ENCODE results near the gene KIF7. TPM values are rescaled to one million over a fixed set of nuclear protein-coding genes. Genes with fewer than 3 reads are reported as not detected.

Gene KIF7
- total and polyA plus RNA-seq, 2 of the 8 experiments (the other 6 are each of a cell fraction or from before 2014, with no cell fraction given), result 4.9 to 14.0 TPM

- Histone ChIP-seq H3K27ac (ENCODE audit: low read depth, low read length) (no peak overlapping the region), H3K56ac (replicated peaks; ENCODE audit: insufficient read length, low read depth, low read length) (no peak overlapping the region), H3K9me3 (ENCODE audit: insufficient read depth in 2 of 2, low read depth in 1 of 2, low read length in 1 of 2) (no peaks in the 10 kb centered on the region), H4K20me1 (replicated peaks in 1 of 2; ENCODE audit: control insufficient read depth in 1 of 2, insufficient read depth in 2 of 2, low read length in 2 of 2) (no peaks in the 10 kb centered on the region), H2BK15ac (ENCODE audit: low read length) (no peak overlapping the region), H3K14ac (ENCODE audit: insufficient read length) (no peak overlapping the region), H2AK5ac (ENCODE audit: low read depth, low read length) (no peak overlapping the region), H3K4me2 (ENCODE audit: insufficient read depth in 1 of 2, low read depth in 2 of 2, low read length in 2 of 2) (peak overlapping the region; percentile 74 to 76), H3K9ac (replicated peaks in 1 of 4; ENCODE audit: extremely low read depth in 1 of 4, low read depth in 3 of 4, low read length in 3 of 4) (no peak overlapping the region), H4K8ac (ENCODE audit: extremely low read depth, insufficient read depth, low read length) (no peak overlapping the region), H3K23ac (ENCODE audit: insufficient read length) (no peak overlapping the region), H3K18ac (ENCODE audit: extremely low read depth, low read length) (peak overlapping the region; percentile 71; the same call in 1 of the 2 replicates), H2BK120ac (replicated peaks; ENCODE audit: low read depth, low read length) (no peak overlapping the region), H3K79me1 (ENCODE audit: low read depth, low read length) (no peaks in the 10 kb centered on the region), H3K79me2 (ENCODE audit: control insufficient read depth in 1 of 2, insufficient read depth in 2 of 2, low read length in 2 of 2) (no peaks in the 10 kb centered on the region), H3K23me2 (ENCODE audit: low read depth, low read length) (no peaks in the 10 kb centered on the region; the same call in 1 of the 2 replicates), H3K4me3 (ENCODE audit: extremely low read depth in 1 of 4, insufficient read depth in 2 of 4, low read depth in 3 of 4, low read length in 4 of 4) (peak overlapping the region; percentile 21 to 61 (median 52)), H2BK5ac (ENCODE audit: low read depth, low read length) (no peak overlapping the region), H3K4me1 (replicated peaks in 1 of 4; ENCODE audit: control insufficient read depth in 3 of 4, insufficient read depth in 4 of 4, low read length in 3 of 4) (peaks cover 0 to 11% (median 7%) of the 10 kb centered on the region in 4 experiments; a peak in 6 of 7 replicates), H4K91ac (replicated peaks; ENCODE audit: insufficient read length, low read length) (no peak overlapping the region), H2AFZ (ENCODE audit: low read length) (peak overlapping the region; percentile 91), H3K27me3 (replicated peaks in 1 of 4; ENCODE audit: control insufficient read depth in 3 of 4, extremely low read depth in 1 of 4, insufficient read depth in 3 of 4, low read length in 3 of 4) (peaks cover 0 to 20% (median 12%) of the 10 kb centered on the region in 4 experiments; a peak in 5 of 7 replicates), H3K36me3 (ENCODE audit: control insufficient read depth in 2 of 4, insufficient read depth in 4 of 4, low read length in 3 of 4) (no peaks in the 10 kb centered on the region), H2BK20ac (ENCODE audit: low read length) (no peak overlapping the region), H3K4ac (replicated peaks; ENCODE audit: insufficient read length, low read depth, low read length) (no peak overlapping the region), H2BK12ac (ENCODE audit: low read depth, low read length) (no peak overlapping the region), H4K5ac (ENCODE audit: insufficient read length, low read depth, low read length) (no peak overlapping the region)
- FAIRE-seq (no peak), DNase-seq (ENCODE audit: low read depth in 1 of 2, low spot score in 2 of 2) (peak in 1 of 2 experiments; percentile 79)
- ChIA-PET POLR2A (ENCODE audit: partially characterized antibody) (interaction anchor here (0.7 to 1.1 kb wide), 2 partner anchors 17 to 82 kb away, joined by 3 read pairs; no protein-coding TSS in a partner anchor), CTCF (ENCODE audit: partially characterized antibody) (interaction anchor here (1.5 to 2.4 kb wide), 4 partner anchors 8 to 20 kb away, joined by 6 to 12 read pairs (median 6); no protein-coding TSS in a partner anchor)
- WGBS, 2 experiments (ENCODE audit: extremely low coverage in 1 of 2, insufficient coverage in 1 of 2, insufficient read length in 1 of 2, insufficient replicate concordance in 2 of 2, low coverage in 1 of 2, low lambda C conversion rate in 2 of 2, missing lambda C conversion rate in 1 of 2), result 4% methylated on average over 30 of the region's 72 CpGs; no CpG with 5 or more reads in 1 of the 2 experiments
- TF ChIP-seq POU5F1 (IDR thresholded peaks at IDR 0.05; ENCODE audit: low read depth, low read length) (no peak), GABPA (IDR thresholded peaks at IDR 0.05; ENCODE audit: borderline replicate concordance, insufficient read depth, low read length) (0 out of 2 replicates have a peak, but pooled peaks have one; percentile 33), JUND (IDR thresholded peaks at IDR 0.05; ENCODE audit: low read length) (no peak), KDM4A (IDR thresholded peaks at IDR 0.05; ENCODE audit: low read depth, low read length, severe bottlenecking) (peak; percentile 58), CHD2 (IDR thresholded peaks at IDR 0.05; ENCODE audit: low read length) (no peak), PHF8 (conservative IDR thresholded peaks at IDR 0.05; ENCODE audit: low read depth, low read length) (0 out of 2 replicates have a peak, but pooled peaks have one; percentile 32)
These were observed 10.3 kb upstream of the KIF7 start for GRCh38 chr15:89665449-89666181.
